ENCODE results near the gene RNF175. TPM values are rescaled to one million over a fixed set of nuclear protein-coding genes. Genes with fewer than 3 reads are reported as not detected.

RNF175 gene
- total RNA-seq, 1 donor from 2014 or later, result not detected

- DNase-seq (ENCODE audit: low spot score) (peak; percentile 63), ATAC-seq (peak; percentile 99)
Measured at GRCh38 chr4:153750197-153750817, 9.5 kb downstream of the RNF175 start.

- ATAC-seq, result no peak
Measured at GRCh38 chr4:153748378-153748777, 11.4 kb downstream of the RNF175 start.

GRCh38 chr4:153747406-153747955 lies 12.3 kb downstream of the RNF175 start:
- DNase-seq (ENCODE audit: low spot score) (no peak), ATAC-seq (no peak)

More at GRCh38 chr4:153748378-153748777, 11.4 kb downstream of the RNF175 start:
- no peak for DNase-seq (ENCODE audit: low spot score)

- ATAC-seq (no peak), DNase-seq (ENCODE audit: low spot score) (no peak)
Measured at GRCh38 chr4:153745651-153746050, 14.2 kb downstream of the RNF175 start.

GRCh38 chr4:153741541-153741940 lies 18.3 kb downstream of the RNF175 start:
- DNase-seq (ENCODE audit: low spot score), result no peak
- ATAC-seq, result no peak

GRCh38 chr4:153735906-153736461 lies 23.8 kb downstream of the RNF175 start:
- no peak for ATAC-seq
- no peak for DNase-seq (ENCODE audit: low spot score)

GRCh38 chr4:153733751-153734448 lies 25.9 kb downstream of the RNF175 start:
- no peak for ATAC-seq

GRCh38 chr4:153731239-153731638 lies 28.6 kb downstream of the RNF175 start:
- DNase-seq (ENCODE audit: low spot score), result no peak
- no peak for ATAC-seq

More at GRCh38 chr4:153733751-153734448, 25.9 kb downstream of the RNF175 start:
- DNase-seq (ENCODE audit: low spot score), result no peak

GRCh38 chr4:153729895-153730294 lies 29.9 kb downstream of the RNF175 start:
- ATAC-seq (no peak), DNase-seq (ENCODE audit: low spot score) (no peak)

- DNase-seq (ENCODE audit: low spot score), result no peak
- ATAC-seq, result no peak
Measured at GRCh38 chr4:153728660-153729059, 31.2 kb downstream of the RNF175 start.

GRCh38 chr4:153728151-153728550 lies 31.7 kb downstream of the RNF175 start:
- ATAC-seq (no peak), DNase-seq (ENCODE audit: low spot score) (no peak)

GRCh38 chr4:153725831-153726154 lies 34.0 kb downstream of the RNF175 start:
- ATAC-seq, result peak; percentile 59
- DNase-seq (ENCODE audit: low spot score), result no peak

- DNase-seq (ENCODE audit: low spot score), result no peak
- ATAC-seq, result peak; percentile 93
Measured at GRCh38 chr4:153725136-153725830, 34.5 kb downstream of the RNF175 start.

- no peak for ATAC-seq
- no peak for DNase-seq (ENCODE audit: low spot score)
Measured at GRCh38 chr4:153724606-153725005, 35.2 kb downstream of the RNF175 start.

- DNase-seq (ENCODE audit: low spot score) (no peak), ATAC-seq (no peak)
Measured at GRCh38 chr4:153722036-153722435, 37.8 kb downstream of the RNF175 start.

GRCh38 chr4:153713866-153714646 lies 45.8 kb downstream of the RNF175 start:
- ATAC-seq, result no peak
- no peak for DNase-seq (ENCODE audit: low spot score)

- ATAC-seq (no peak), DNase-seq (ENCODE audit: low spot score) (no peak)
Measured at GRCh38 chr4:153710681-153711080, 49.1 kb downstream of the RNF175 start.

GRCh38 chr4:153706519-153706918 lies 53.3 kb downstream of the RNF175 start:
- DNase-seq (ENCODE audit: low spot score) (no peak), ATAC-seq (no peak)

- DNase-seq (ENCODE audit: low spot score) (no peak), ATAC-seq (no peak)
Measured at GRCh38 chr4:153705743-153706468, 53.9 kb downstream of the RNF175 start.

- no peak for DNase-seq (ENCODE audit: low spot score)
- ATAC-seq, result no peak
Measured at GRCh38 chr4:153704522-153704921, 55.3 kb downstream of the RNF175 start.

Measured in left lobe of liver (tissue), 2 donors.